KMS-11 (cell line): ENCODE data around the gene DAAM2.

Experiments used
- H2AFZ ChIP-seq: fragments of 200-600 bp; sonication (generic); 2 replicates; pipeline ENCODE4 v1.6.1; 2016; ENCODE audit warnings: antibody characterized with exemption, mixed run types, low read depth
- H3K27ac ChIP-seq: fragments of 200-600 bp; sonication (generic); 2 replicates; pipeline ENCODE4 v1.6.1; 2016; ENCODE audit warnings: mild to moderate bottlenecking, mixed run types
- H3K27me3 ChIP-seq: fragments of 200-600 bp; sonication (generic); 2 replicates; pipeline ENCODE4 v1.6.1; 2017; ENCODE audit warnings: mild to moderate bottlenecking, low read depth, mixed run types, moderate library complexity; ENCODE audit not compliant: insufficient read depth
- H3K36me3 ChIP-seq: fragments of 200-600 bp; sonication (generic); 2 replicates; pipeline ENCODE4 v1.6.1; 2017; ENCODE audit warnings: mild to moderate bottlenecking, mixed run types; ENCODE audit not compliant: insufficient read depth
- H3K4me1 ChIP-seq: fragments of 200-600 bp; sonication (generic); 2 replicates; pipeline ENCODE4 v1.6.1; 2016; ENCODE audit warnings: mild to moderate bottlenecking, low read depth, mixed run types; ENCODE audit not compliant: poor library complexity, severe bottlenecking
- H3K4me2 ChIP-seq: fragments of 200-600 bp; sonication (generic); 2 replicates; pipeline ENCODE4 v1.7.0; 2016; ENCODE audit warnings: mild to moderate bottlenecking, mixed run types
- H3K4me3 ChIP-seq: fragments of 200-600 bp; sonication (generic); IDR thresholded peaks from 2 replicates; pipeline ENCODE4 v1.6.1; 2017; ENCODE audit warnings: low read depth, low read length, mixed read lengths; ENCODE audit not compliant: insufficient read depth
- H3K79me2 ChIP-seq: fragments of 200-600 bp; sonication (generic); 2 replicates; pipeline ENCODE4 v1.6.1; 2016; ENCODE audit warnings: low read depth, mixed run types; ENCODE audit not compliant: insufficient read depth
- H3K9ac ChIP-seq: fragments of 200-600 bp; sonication (generic); 2 replicates; pipeline ENCODE4 v1.6.1; 2016; ENCODE audit warnings: mild to moderate bottlenecking, mixed run types
- H4K20me1 ChIP-seq: fragments of 200-600 bp; sonication (generic); 2 replicates; pipeline ENCODE4 v1.6.1; 2016; ENCODE audit warnings: mild to moderate bottlenecking, mixed run types; ENCODE audit not compliant: insufficient read depth
- TF ChIP-seq, protein P1 (sequence below): fragments of 200-600 bp; sonication (generic); conservative IDR thresholded peaks from 2 replicates; pipeline ENCODE4 v1.6.1; 2017; ENCODE audit warnings: low read depth, mild to moderate bottlenecking, antibody characterized with exemption, low read length, moderate library complexity, mixed read lengths

The DAAM2 gene

DNA sequence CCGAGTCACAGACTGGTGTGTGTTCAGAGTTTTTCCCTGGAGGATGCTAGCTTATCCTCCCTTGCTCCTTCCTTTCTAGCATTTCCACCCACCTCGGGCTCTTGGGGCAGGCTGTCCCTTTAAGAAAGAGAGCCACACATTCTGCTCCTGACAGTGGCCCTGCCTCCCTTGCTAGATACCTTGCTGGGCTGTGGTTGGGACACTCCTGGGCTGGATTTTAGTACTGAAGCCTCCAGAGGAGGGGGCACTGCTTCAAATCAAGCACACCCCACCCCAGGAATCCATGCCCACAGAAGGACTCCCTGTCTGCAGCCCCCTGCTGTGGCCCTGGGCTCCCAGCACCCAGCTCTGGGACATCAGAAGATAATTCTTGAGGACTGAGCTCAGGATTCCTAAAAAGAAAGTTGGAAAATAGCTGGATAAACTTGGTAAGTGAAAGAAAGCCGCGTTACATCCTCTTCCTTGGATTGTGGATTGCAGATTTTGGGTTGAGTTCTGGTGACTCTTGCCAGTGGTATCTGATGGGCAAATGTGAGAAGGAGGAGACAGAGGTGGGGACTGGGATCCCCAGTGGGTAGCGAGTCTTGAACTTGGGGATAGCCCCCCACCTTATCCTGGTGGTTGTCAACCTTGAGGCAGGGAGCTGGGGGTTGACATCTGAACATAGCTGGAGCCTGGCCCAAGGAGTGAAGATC, 29.0 kb downstream of the DAAM2 start:
- Histone ChIP-seq H3K4me1 (no peaks in the 10 kb centered on the region), H3K27ac (no peak overlapping the region), H3K4me2 (no peak overlapping the region), H3K4me3 (no peak overlapping the region), H3K36me3 (no peaks in the 10 kb centered on the region), H2AFZ (no peak overlapping the region), H3K27me3 (no peaks in the 10 kb centered on the region), H4K20me1 (no peaks in the 10 kb centered on the region), H3K79me2 (no peaks in the 10 kb centered on the region), H3K9ac (no peak overlapping the region)
- TF ChIP-seq, protein P1, sequence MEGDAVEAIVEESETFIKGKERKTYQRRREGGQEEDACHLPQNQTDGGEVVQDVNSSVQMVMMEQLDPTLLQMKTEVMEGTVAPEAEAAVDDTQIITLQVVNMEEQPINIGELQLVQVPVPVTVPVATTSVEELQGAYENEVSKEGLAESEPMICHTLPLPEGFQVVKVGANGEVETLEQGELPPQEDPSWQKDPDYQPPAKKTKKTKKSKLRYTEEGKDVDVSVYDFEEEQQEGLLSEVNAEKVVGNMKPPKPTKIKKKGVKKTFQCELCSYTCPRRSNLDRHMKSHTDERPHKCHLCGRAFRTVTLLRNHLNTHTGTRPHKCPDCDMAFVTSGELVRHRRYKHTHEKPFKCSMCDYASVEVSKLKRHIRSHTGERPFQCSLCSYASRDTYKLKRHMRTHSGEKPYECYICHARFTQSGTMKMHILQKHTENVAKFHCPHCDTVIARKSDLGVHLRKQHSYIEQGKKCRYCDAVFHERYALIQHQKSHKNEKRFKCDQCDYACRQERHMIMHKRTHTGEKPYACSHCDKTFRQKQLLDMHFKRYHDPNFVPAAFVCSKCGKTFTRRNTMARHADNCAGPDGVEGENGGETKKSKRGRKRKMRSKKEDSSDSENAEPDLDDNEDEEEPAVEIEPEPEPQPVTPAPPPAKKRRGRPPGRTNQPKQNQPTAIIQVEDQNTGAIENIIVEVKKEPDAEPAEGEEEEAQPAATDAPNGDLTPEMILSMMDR = no peak

DNA sequence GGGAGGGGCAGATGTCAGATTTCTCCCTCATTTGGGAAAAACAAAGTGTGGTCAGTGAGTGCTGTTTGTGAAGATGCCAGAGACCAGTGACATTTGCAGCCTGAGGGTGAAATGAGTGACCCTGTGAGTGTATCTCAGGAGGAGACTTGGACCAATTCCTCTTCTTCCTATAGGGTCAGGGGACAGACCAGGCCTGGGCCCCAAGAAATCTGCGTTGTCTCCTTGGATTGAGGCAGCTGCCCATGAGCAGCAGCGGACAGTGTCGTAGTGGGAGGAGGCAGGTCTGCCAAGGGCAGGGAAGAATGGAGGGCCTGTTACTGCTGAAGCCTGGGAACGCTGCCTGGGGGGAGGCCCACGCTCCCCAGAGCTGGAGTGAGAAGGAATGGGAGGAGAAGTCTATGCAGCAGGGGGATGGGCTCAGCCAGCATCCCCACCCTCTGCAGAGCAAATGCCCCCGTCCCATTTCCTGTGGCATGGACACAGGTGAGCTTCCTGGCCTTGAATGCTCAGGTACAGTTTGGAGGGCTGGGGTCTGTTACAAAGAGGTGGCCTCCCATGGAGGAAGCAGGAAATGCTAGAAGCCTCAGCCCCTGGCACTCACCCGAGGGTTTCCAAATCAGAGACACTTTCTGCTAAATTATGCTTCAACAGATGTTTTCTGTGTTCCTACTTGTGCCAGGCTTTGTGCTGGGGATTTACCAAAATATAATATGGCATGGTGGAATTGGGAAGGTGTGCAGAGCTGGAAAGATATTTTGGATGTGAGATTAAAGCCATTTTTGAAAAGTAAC, 29.8 kb downstream of the DAAM2 start:
- Histone ChIP-seq H3K4me2 (no peak overlapping the region), H3K27me3 (no peaks in the 10 kb centered on the region), H4K20me1 (no peaks in the 10 kb centered on the region), H3K79me2 (no peaks in the 10 kb centered on the region), H3K4me1 (no peaks in the 10 kb centered on the region), H3K27ac (no peak overlapping the region), H2AFZ (no peak overlapping the region), H3K36me3 (no peaks in the 10 kb centered on the region), H3K4me3 (no peak overlapping the region), H3K9ac (no peak overlapping the region)
- TF ChIP-seq, protein P1 = no peak

DNA sequence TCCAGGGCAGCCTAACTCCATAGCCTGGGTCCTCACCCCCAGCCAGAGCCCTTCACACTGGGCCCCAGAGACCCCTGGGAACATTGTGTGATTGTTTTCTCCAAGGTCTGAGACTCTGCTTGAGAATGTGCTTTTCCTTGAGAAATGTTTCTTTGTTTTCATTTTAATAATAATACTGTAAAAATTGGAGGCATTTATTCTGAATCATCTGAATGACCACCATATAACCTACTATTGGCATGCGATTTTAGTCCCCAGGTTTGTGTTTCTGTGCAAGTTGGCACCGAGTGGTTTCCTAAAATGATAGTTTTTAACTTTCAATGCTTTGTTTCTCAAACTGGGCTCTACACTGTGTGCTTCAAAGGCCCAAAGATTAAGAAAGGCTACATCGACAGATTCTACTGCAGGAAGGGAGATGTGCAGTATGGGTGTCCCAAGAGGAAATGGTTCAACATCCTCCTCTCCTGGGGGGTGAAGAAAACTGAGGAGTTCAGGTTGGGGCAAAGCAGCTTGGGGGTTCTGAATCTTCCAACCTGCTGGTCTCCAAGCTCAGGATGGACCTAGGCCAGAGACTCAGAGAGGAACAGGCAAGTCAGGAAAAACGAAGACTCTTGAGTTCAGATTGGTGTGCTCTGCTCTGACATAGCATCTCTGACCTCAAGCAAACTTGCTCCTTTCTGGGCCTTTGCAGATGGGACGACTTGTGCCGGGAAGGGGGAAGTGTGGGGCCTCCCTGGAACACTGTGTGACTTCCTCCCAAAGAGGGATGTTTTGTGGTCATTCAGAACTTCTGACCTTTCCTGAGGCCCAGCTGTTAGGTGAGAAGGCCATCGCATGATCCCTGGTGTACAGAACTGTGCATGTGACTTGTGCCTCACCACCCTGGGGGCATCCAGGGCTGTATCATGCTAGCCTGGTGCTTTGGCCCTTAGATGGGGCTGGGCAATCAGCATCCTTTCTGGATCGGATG, 31.0 kb downstream of the DAAM2 start:
- no peaks in the 10 kb centered on the region for H3K79me2 ChIP-seq
- no peaks in the 10 kb centered on the region for H4K20me1 ChIP-seq
- H3K27me3 ChIP-seq = no peaks in the 10 kb centered on the region
- no peak overlapping the region for H3K4me2 ChIP-seq
- H3K9ac ChIP-seq = no peak overlapping the region
- H3K4me3 ChIP-seq = no peak overlapping the region
- TF ChIP-seq, protein P1 = no peak
- no peaks in the 10 kb centered on the region for H3K36me3 ChIP-seq
- H3K27ac ChIP-seq = no peak overlapping the region
- H2AFZ ChIP-seq = no peak overlapping the region
- H3K4me1 ChIP-seq = no peaks in the 10 kb centered on the region
